Panc1 (cell line): ENCODE data around the gene FAR2.
"Not testable (repeated sequence)": the region's sequence is repeated elsewhere in the genome, so short reads cannot be mapped to it uniquely, and the experiment has no call there.

Experiments used
- POLR2AphosphoS5 ChIP-seq: IDR thresholded peaks from 2 replicates; pipeline ENCODE4 v1.6.1; 2012; ENCODE audit warnings: mild to moderate bottlenecking, low read depth, low read length, moderate library complexity
- REST ChIP-seq, 2 experiments: IDR thresholded peaks; 2 replicates each; pipeline ENCODE4 v1.6.1; 2011 to 2012; ENCODE audit warnings: low read depth in 2 of 2, control low read depth in 1 of 2, low read length in 1 of 2, mild to moderate bottlenecking in 1 of 2, moderate library complexity in 1 of 2; ENCODE audit not compliant: insufficient read depth in 1 of 2
- SIN3A ChIP-seq: IDR thresholded peaks from 2 replicates; pipeline ENCODE4 v1.6.1; 2012; ENCODE audit warnings: low read depth, mild to moderate bottlenecking, low read length, moderate library complexity, borderline replicate concordance; ENCODE audit not compliant: insufficient read depth
- TCF7L2 ChIP-seq: IDR thresholded peaks from 2 replicates; pipeline ENCODE4 v1.6.1; 2011; ENCODE audit warnings: mild to moderate bottlenecking, low read depth, low read length, inconsistent platforms
- TF ChIP-seq, protein P1 (sequence below): fragments of 450-650 bp; IDR thresholded peaks from 2 replicates; pipeline ENCODE4 v1.5.1; 2017; ENCODE audit warnings: mild to moderate bottlenecking

DNA sequence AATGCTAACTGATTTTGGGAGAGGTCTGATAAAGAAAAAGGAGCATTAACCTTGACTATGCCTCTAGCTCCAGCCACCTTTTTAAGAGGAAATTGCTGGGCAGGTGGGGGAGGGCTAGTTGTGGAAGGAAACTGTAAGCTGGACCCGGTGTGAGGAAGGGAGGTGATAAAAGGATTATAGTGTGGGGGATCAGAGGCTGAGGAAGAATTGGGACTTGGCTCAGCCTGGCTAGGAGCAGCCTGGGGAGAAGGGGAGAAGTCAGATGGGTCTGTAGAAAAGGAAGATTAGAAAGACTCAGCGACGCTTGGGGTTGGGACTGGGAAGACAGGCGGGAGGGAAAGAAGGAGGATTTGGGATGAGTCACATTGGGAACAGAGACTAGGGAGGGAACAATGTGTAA is 10.2 kb upstream of the FAR2 start:
- TF ChIP-seq, protein P1, sequence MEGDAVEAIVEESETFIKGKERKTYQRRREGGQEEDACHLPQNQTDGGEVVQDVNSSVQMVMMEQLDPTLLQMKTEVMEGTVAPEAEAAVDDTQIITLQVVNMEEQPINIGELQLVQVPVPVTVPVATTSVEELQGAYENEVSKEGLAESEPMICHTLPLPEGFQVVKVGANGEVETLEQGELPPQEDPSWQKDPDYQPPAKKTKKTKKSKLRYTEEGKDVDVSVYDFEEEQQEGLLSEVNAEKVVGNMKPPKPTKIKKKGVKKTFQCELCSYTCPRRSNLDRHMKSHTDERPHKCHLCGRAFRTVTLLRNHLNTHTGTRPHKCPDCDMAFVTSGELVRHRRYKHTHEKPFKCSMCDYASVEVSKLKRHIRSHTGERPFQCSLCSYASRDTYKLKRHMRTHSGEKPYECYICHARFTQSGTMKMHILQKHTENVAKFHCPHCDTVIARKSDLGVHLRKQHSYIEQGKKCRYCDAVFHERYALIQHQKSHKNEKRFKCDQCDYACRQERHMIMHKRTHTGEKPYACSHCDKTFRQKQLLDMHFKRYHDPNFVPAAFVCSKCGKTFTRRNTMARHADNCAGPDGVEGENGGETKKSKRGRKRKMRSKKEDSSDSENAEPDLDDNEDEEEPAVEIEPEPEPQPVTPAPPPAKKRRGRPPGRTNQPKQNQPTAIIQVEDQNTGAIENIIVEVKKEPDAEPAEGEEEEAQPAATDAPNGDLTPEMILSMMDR = not testable (repeated sequence)
- not testable (repeated sequence) for TF ChIP-seq POLR2AphosphoS5; REST (IDR thresholded peaks at IDR 0.05; ENCODE audit: insufficient read depth in 1 of 2, low read depth in 2 of 2, low read length in 1 of 2); TCF7L2; SIN3A
